Activated T-cell treated with anti-CD3 and anti-CD28 coated beads for 24 hours (primary cell): Measurements from ENCODE around the gene ZNRF3.
A peak's percentile ranks its signal among the peaks of the same experiment; 100 is the strongest.
"Not testable (repeated sequence)": the region's sequence is repeated elsewhere in the genome, so short reads cannot be mapped to it uniquely, and the experiment has no call there.

Source experiments
- DNase-seq: peaks from one replicate; pipeline ENCODE4 v3.0.0-alpha.2; 2020; ENCODE audit warnings: low read depth

Gene ZNRF3

DNA sequence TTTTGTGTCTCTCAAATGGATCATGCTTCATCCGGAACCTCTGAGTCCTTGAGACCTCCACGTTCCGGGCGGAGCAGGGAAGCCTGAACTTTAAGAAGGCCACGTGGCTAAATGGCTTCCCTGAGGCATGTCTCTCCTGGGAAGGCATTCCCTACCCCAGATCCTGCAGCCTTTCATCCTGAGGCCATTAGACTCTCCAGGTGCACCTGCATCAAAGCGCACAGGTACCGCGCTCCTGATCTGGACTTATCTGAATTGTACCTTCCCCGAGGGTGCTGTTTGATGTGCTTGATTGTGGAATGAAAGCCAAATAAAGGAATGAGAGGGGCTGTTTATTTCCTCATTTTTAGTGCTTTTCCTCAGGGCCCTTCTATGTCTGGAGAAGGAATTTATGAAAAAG lies 155.8 kb downstream of the ZNRF3 start:
- DNase-seq, result no peak

DNA sequence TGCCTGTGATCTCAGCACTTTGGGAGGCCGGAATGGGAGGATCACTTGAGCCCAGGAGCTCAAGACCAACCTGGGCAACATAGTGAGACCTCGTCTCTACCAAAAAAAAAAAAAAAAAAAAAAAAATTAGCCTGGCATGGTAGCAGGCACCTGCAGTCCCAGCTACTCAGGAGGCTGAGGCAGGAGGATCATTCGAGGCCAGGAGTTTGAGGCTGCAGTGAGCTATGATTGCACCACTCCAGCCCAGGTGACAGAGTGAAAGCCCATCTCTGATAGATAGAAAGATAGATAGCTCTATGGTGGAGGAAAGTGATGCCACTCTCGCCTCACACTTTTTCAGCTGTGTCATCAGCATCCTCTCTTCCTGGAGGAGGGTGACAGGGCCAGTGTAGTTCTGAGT lies 156.3 kb downstream of the ZNRF3 start:
- not testable (repeated sequence) for DNase-seq

DNA sequence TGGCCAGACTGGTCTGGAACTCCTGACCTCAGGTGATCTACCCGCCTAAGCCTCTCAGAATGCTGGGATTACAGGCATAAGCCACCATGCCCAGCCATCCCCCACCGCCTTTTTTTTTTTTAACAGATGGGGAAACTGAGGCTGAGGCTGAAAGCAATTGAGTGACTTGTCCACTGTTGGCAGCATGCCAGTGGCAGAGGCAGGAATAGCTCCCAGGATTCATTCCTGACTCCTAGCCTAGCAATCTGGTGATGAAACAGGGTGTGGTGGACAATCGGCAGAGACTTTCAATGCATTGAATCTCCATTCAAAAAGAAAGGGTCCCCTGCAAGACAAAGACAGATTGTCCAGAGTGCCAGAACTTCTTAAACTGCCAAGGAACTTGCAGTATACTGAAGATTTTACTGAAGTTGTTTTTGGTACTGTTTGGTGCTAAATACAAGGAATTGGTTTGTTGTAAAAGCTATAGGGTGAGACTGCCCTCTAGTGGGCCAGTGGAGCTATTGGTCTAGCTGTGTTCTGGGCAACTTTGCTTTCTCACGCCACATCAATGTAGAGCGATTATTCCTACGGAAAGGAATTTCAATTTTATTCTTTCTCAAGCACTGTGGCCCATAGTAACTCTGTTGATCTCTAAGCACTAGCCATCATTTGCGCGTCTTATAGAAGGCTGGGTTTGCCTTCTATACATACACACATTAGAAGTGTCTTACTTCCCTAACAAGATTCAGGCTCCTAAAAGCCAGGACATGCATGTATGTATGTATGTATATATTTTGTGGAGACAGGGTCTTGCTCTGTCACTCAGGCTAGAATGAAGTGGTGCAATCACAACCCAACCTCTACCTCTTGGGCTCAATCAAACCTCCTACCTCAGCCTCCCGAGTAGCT lies 157.3 kb downstream of the ZNRF3 start:
- peak; percentile 58 for DNase-seq

DNA sequence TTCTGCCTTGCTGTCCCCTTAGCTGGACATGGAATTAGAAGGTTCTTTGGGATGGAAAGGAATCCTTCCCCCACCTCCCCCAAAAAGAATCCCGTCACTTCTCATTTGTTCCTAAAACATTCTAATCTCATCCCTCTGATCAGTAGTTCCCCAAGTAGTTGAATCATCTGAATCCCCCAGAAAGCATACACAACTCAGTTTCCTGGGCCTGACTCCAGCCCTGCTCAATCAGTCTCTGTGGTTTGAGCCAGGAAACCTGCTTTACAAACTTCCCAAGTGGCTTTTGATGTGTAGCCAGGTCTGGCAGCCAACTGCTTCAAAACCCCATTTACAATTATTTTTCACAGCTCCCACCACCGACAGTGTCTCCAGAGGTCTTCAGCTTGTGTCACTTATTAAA lies 158.0 kb downstream of the ZNRF3 start:
- no peak for DNase-seq

DNA sequence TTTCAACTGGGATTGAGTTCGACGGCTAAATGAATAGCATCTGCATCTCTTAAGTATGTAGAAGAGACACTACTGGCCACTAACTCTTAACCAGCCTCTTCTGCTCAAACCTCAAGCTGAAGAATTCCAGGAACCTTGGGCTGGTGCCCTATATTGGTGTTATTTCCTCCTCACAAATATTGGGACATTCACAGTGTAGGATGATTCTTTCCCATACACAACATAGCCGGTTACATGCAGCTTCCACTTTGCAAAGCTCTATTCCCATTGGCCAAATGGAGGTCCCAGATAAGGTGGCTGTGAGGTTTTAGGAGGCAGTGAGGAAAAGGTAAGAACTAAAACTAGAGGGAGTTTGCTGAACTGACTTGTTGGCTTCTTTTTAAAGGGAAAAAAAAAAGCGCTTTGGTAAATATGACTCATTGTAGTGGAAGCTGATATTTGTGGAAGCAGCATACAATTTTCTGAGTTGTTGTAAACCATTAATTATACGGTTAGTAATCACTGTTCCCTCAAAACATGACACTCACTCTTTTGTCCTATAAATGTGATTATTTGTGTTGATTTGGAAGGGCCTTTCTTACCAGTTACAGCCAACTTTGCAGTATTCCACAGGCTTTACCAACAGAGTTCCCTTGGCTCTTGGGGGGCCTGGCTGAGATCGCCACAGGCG lies 160.7 kb downstream of the ZNRF3 start:
- DNase-seq, result no peak

DNA sequence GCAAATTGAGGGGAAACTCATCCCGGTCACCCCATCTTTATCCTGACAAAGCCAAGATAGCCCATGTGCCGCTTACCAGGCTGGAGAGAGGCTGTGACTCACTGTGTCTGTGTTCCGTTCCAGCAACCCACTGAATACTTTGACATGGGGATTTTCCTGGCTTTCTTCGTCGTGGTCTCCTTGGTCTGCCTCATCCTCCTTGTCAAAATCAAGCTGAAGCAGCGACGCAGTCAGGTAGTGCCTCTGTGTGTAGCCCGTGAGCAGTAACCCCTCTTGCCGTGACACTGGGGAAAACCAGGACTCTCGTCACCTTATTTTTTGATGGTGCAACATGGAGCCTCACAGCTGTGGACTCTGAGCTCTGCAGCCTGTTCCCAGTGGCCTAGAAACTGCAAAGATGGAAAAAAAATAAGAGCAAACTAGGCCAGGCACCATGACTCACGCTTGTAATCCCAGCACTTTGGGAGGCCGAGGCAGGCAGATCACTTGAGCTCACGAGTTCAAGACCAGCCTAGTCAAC lies 161.3 kb downstream of the ZNRF3 start:
- DNase-seq, result no peak

DNA sequence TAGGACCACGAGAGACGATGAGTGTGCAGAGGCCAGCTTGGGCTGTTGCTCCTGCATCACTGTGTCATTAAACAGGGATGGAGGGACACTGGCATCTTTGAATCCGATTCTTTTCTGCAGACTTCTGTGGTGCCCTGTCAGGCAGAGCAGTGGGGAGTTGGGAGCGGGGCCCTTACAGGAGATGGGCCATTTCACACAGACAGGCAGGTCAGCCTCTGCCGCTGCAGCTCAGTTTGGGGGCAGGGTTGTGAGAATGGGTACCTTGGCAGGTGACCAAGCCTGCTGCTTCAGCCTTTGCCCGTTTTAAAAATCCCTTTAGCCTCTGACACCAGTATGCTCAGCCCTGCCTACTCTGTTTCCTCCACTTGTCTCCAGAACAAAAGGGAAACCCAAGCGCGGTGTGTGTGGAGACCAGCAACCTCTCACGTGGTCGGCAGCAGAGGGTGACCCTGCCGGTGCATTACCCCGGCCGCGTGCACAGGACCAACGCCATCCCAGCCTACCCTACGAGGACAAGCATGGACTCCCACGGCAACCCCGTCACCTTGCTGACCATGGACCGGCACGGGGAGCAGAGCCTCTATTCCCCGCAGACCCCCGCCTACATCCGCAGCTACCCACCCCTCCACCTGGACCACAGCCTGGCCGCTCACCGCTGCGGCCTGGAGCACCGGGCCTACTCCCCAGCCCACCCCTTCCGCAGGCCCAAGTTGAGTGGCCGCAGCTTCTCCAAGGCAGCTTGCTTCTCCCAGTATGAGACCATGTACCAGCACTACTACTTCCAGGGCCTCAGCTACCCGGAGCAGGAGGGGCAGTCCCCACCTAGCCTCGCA lies 165.7 kb downstream of the ZNRF3 start:
- no peak for DNase-seq

DNA sequence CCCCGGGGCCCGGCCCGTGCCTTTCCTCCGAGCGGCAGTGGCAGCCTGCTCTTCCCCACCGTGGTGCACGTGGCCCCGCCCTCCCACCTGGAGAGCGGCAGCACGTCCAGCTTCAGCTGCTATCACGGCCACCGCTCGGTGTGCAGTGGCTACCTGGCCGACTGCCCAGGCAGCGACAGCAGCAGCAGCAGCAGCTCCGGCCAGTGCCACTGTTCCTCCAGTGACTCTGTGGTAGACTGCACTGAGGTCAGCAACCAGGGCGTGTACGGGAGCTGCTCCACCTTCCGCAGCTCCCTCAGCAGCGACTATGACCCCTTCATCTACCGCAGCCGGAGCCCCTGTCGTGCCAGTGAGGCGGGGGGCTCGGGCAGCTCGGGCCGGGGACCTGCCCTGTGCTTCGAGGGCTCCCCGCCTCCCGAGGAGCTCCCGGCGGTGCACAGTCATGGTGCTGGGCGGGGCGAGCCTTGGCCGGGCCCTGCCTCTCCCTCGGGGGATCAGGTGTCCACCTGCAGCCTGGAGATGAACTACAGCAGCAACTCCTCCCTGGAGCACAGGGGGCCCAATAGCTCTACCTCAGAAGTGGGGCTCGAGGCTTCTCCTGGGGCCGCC lies 166.4 kb downstream of the ZNRF3 start:
- no peak for DNase-seq

DNA sequence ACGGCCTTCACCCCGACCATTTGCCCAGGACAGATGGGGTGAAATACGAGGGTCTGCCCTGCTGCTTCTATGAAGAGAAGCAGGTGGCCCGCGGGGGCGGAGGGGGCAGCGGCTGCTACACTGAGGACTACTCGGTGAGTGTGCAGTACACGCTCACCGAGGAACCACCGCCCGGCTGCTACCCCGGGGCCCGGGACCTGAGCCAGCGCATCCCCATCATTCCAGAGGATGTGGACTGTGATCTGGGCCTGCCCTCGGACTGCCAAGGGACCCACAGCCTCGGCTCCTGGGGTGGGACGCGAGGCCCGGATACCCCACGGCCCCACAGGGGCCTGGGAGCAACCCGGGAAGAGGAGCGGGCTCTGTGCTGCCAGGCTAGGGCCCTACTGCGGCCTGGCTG lies 167.1 kb downstream of the ZNRF3 start:
- no peak for DNase-seq

DNA sequence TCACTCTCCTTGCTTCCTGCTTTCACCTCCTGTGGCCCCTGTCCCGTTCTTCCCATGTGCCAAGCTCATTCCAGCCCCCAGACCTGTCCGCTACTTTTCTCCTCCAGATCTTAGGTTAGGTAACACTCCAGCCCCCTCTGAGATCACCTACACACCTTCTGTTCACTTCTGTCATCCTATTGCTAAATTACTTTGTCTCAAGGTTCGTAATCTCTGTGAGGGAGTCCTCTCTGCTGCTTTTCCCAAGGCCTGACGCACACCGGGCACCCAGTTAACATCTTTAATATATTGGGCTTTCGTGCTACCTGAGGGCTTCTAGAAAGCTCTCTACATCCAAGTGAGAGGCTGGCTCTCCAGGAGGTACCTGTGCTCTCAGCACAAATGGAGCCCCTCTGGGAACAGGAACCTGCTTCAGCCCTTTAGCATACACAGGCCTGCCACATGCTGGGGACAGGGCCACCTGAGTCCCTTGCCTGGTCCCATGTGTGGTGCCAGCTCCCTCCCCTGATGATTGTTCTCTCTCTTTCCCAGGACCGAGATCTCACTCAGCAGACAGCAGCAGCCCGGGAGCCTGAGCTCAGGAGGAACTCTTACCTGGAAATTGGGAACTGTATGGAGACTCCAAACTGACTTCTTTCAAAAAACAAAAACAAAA lies 169.8 kb downstream of the ZNRF3 start:
- DNase-seq, result no peak

DNA sequence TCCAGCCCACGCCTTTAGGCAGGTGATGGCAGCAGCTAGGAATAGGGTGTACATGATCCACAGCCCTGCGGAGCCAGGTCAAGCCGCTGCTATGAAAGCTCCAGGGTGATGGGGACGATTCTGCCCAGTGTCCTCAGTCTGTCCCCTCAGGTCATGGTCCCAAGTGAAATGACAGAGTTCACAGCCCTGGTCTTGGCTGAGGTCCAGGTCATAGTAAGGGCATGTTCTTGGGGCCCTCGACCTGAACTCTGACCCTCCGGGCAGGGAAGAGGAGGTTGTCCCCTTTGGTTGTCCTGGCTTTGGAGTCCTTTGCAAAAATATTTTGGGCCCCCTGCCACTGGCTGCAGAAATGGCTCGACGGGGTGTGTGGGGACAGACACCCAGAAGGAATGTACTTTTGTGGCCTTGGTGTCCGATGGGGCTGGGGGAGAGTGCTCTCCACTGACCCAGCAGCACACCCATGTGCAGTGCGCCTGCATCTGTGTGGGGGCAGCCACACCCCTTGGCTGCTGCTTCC lies 170.9 kb downstream of the ZNRF3 start:
- DNase-seq, result no peak

DNA sequence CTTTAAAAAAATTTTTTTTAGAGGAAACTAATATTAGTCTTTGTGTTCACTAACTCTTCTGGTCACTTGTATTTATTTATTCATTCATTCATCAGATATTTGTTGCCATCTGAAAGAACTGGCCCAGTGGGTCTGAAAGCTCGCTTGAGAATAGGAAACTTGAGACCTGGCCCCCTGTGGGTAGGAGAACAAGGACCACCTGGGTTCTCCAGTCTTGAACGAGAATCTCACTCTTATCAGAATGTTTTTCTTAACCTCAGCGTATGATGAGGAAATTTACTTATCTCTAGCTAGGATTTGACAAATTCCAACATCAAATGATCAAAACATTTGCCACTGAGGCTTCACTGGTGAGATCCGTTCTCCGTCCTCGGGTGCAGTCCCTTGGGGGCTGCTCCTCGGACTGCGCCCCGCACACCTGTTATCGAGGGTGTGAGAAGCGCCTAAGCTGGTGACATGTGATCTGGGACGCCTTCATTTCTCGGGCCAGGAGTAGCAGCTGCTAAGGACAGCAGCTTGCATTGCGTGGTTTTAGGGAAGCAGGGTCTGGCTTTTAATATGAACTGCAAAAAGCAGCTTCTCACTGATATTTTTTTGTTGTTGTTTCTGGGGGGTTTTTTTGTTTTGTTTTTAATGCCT lies 171.9 kb downstream of the ZNRF3 start:
- no peak for DNase-seq

DNA sequence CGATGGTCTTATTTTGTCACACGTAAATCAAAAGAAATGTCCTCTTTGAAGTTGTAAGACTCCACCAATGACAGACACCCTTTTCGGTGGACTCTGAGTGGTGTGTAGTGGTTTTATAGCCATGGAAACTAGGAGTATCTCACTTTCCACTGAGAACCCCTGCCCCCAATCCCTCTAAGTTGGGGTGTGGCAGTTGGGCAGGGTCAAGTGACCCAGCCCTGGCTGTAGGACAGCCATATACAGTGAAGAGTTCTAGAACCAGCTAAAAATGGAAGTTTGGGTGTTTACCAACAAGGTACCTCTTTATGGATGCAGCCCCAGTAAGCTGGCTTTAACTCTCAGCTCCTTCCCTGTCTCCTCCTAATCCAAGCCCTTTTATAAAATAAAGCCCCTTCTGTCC lies 173.1 kb downstream of the ZNRF3 start:
- no peak for DNase-seq

DNA sequence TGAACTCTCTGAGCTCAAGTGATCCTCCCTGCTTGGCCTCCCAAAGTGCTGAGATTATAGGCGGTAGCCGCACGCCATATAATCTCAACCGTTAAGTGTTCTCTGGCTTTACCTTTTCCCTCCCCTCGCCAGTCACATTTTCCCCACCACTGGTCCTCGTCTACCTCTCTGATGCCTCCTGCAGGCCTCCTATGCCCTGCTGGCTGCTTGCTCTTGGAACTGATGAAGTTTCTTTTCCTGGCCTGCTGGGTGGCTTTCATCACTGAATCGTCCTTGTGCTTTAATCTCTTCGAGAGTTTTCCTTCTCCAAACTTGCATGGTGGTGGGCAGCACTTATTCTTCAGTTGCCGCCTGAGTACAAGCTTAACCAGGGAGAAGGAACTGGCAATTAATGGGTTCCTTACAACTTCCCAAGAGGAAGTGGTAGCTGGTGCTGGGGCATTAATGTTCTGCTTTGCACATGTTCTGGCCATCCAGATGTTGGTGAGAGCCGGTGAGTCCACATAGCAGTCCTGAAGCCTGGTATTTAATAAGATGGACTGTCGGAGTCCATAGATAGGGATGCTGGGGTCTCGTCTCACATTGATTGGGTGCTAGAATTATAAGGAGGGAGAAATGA lies 177.0 kb downstream of the ZNRF3 start:
- no peak for DNase-seq

DNA sequence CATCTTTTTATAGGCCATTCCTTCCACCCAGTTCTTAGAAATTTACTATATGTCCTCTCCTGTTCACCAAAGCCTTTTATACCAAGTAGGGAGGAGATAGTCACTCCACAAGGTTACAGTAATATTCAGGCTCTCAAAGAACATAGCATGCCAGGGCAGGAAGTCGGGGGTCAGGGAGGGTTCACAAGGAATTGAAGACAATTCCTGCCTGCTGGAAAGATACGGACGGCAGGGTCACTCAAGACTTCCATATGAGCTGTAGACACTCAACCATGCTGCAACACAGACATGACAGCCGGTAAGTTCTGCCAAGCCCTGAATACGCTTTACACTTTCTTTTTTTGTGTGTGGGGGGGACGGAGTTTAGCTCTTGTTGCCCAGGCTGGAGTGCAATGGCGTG lies 177.6 kb downstream of the ZNRF3 start:
- no peak for DNase-seq

DNA sequence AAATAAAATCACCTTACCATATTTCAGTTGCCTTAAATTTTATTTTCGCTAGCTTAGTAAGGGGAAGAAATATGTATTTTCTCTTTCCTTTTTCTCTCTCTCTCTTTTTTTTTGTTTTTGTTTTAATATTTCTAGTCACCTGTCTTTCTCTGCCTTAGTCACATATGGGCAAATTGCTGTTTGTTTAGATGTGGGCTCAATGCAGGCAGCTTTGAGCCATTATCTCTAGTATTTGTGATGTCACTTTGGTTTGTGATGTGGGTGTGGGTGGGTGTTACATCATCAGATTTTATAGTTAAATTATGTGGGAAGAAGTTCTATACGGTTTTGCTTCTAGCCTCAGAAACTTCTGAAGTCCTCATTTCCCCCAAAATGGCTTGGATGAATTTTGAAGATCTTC lies 178.4 kb downstream of the ZNRF3 start, which contains the start of gene C22orf31:
C22orf31 (minus strand) TSS at position 59 of the 400 bp plus-strand sequence; CDS start at position 20, 39 bp downstream.
- no peak for DNase-seq

DNA sequence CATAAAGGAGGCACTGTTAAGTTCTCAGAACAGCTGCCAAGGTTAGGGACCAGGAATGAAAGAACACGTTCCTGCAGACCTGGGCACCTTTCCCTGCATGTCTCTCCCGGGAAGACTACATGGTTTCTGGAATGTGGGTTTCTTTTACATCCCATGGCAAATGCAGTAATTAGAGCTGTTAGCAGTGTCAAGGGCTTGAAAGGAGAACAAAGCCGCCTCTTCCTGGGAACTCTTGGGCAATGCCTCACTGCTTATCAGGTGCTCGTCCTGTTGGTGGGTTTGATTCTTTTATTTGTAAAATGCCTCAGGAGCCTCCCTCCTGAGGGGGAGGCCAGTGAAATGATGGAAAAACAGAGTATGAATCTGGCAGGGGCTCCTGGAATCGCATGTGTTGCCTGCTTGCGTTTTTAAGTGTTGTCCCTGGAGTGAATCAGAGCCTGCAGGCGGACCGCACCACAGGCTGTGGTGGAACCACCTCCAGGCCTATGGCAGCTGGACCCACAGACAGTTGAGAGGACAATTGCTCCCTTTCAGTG lies 179.0 kb downstream of the ZNRF3 start:
- DNase-seq, result no peak

DNA sequence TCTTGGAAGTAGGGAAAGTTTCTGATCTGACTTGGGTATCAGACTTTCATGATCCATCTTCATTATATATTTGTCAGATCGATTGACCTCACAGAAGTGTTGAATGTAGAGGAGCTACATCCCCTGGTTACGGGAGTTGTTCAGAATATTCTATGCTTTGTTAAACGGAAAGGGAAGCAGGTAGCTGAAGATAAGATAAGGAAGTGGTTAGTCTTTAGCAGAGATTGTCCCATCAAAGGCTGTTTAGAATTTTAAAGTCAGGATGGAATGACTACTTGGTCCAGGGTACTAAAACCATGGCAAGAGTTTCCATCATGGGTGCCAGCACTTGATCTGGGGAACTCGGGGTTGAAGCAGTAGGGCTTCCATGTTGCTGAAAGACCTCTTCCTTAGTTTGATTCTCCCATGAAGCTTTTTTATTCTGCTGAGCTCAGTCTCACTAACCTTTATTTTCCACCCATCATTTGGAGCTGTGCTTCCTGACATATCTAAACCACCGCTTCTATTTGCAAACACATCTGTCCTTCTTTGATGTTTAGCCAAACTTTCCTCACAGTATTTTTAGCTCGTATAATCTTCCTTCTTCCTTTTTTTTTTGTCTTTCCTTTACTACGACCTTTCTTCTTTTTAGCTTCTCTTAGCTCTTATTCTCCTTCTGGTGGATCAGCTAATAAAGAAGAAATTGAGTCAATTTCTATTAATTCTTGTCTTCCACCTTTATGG lies 182.3 kb downstream of the ZNRF3 start:
- DNase-seq, result no peak

DNA sequence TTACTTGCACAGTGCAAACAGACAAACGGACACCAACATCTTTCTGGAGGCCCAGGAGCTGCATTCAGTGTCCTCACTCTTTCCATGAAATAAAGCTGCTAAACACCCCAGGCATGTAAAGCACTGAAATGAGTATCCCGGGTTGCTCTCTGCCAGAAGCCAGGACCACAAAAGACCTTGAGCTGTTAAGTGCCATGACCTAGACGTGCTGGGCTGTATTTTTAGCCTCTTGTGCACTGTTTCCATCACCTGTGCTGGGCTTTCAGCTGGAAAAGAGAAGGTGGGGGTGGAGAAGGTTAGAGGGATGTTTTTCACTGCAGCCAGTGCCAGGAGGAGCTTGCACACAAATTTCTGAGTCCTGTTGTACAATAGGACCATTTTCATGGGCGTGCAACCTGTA lies 186.1 kb downstream of the ZNRF3 start:
- no peak for DNase-seq
